Mucosa of descending colon (tissue), 3 donors: ENCODE results near the gene C19orf47. TPM values are rescaled to one million over a fixed set of nuclear protein-coding genes. Genes with fewer than 3 reads are reported as not detected.

Experiments
- ATAC-seq: fragments of 200-7000 bp; cut with Tn5 transposase; one replicate; pipeline ENCODE4 v1.9.1; 2020; ENCODE audit warnings: mild to moderate bottlenecking, moderate library complexity
- DNase-seq, 3 donors: peaks; one replicate each; pipeline ENCODE4 v3.0.0-alpha.2; 2020
- H3K36me3 ChIP-seq: fragments of 200-600 bp; one replicate; pipeline ENCODE4 v1.8.0; 2021; ENCODE audit warnings: low read depth, mild to moderate bottlenecking
- H3K4me1 ChIP-seq: fragments of 200-600 bp; one replicate; pipeline ENCODE4 v1.8.0; 2021; ENCODE audit warnings: low read depth, mild to moderate bottlenecking
- H3K4me3 ChIP-seq: fragments of 200-600 bp; one replicate; pipeline ENCODE4 v1.8.0; 2021; ENCODE audit warnings: mild to moderate bottlenecking
- H3K9me3 ChIP-seq: fragments of 200-600 bp; one replicate; pipeline ENCODE4 v1.8.0; 2021; ENCODE audit warnings: mild to moderate bottlenecking
- CTCF ChIP-seq: fragments of 200-600 bp; IDR thresholded peaks from one replicate; pipeline ENCODE4 v1.8.0; 2022; ENCODE audit warnings: antibody characterized with exemption, mild to moderate bottlenecking
- intact Hi-C, 2 donors: fragments of 100-400 bp; cut with DNase I in 1 of 2; cut with micrococcal nuclease in 1 of 2; formaldehyde crosslinking; loops; one replicate each; pipeline versions ENCODE4 v1.11.0 to v1.11.1; 2022; cut with DNase I, micrococcal nuclease
- total RNA-seq, 3 donors: library from RNA; stranded (reverse); fragmentation: NEBNext Ultra II Directional in 2 of 3; extraction: Animal tissue kit (Norgen Biotek cat#: 25700) in 2 of 3; gene quantifications; one replicate each; pipeline versions ENCODE4 v1.2.1 to v1.2.4, GENCODE V29; 2021 to 2023
- donor health status: DM: no; HTN: no; CAD: no; lungs with moderate emphysema.
- donor health status: DM: no; HTN: no; CAD: no.
- donor health status: DM: no; HTN: yes; CAD: no.

Gene C19orf47
- total RNA-seq, 3 donors from 2014 or later: 12.1 to 21.2 (median 12.5) TPM

GRCh38 chr19:40309666-40310065, 38.5 kb downstream of the C19orf47 start:
- Histone ChIP-seq H3K4me1 (no peaks in the 10 kb centered on the region), H3K9me3 (no peaks in the 10 kb centered on the region), H3K4me3 (no peak overlapping the region), H3K36me3 (no peaks in the 10 kb centered on the region)
- ATAC-seq: no peak
- no peak for TF ChIP-seq CTCF
- intact Hi-C loops: no loop called here
- DNase-seq: no peak

- intact Hi-C loops: no loop called here
- ATAC-seq: peak; percentile 79
Observed at GRCh38 chr19:40305403-40305802, 42.8 kb downstream of the C19orf47 start.

DNA sequence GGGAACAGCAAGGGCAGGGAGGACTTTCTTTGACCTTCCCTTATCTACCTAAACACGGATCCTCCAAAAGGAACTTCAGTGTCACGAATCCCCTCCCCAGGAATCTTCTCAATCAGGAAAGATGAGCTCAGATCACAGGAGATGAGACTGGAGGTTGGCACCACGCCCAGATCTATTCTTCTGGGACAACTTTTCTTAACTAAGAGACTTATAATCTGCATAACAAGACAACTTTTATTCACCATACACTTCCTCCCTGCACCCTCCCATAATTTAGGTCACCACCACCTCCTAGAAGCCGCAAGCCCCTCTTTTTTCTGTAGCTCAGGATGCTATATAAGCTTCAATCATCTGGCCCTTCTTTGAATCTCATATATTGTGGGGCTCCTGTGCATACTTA, 43.9 kb downstream of the C19orf47 start:
- Histone ChIP-seq H3K9me3 (no peaks in the 10 kb centered on the region), H3K36me3 (no peaks in the 10 kb centered on the region), H3K4me1 (no peaks in the 10 kb centered on the region), H3K4me3 (no peak overlapping the region)
- intact Hi-C loops: no loop called here
- ATAC-seq: no peak
- DNase-seq: no peak
- no peak for TF ChIP-seq CTCF

More at GRCh38 chr19:40305403-40305802, 42.8 kb downstream of the C19orf47 start:
- peak in 2 of 3 donors; percentile 65 to 66 for DNase-seq
- TF ChIP-seq CTCF: peak; percentile 56
- Histone ChIP-seq H3K4me1 (no peaks in the 10 kb centered on the region), H3K36me3 (no peaks in the 10 kb centered on the region), H3K9me3 (no peaks in the 10 kb centered on the region), H3K4me3 (no peak overlapping the region)

- intact Hi-C loops: no loop called here
- ATAC-seq (no peak), DNase-seq (no peak)
- no peaks in the 10 kb centered on the region for H3K4me1 ChIP-seq
- no peak overlapping the region for H3K4me3 ChIP-seq
- no peaks in the 10 kb centered on the region for H3K36me3 ChIP-seq
- no peak for TF ChIP-seq CTCF
- H3K9me3 ChIP-seq: no peaks in the 10 kb centered on the region
Observed at GRCh38 chr19:40303765-40304164, 44.4 kb downstream of the C19orf47 start.

- no peak for TF ChIP-seq CTCF
- no peaks in the 10 kb centered on the region for H3K4me1 ChIP-seq
- no peak for ATAC-seq
- intact Hi-C loops: no loop called here
- no peaks in the 10 kb centered on the region for H3K9me3 ChIP-seq
- no peak overlapping the region for H3K4me3 ChIP-seq
- H3K36me3 ChIP-seq: no peaks in the 10 kb centered on the region
- DNase-seq: no peak
Observed at GRCh38 chr19:40302224-40303011, 45.8 kb downstream of the C19orf47 start.
